GM18508 (cell line): ENCODE results near the gene SFMBT2.

Experiments
- ATAC-seq: cut with Tn5 transposase; IDR thresholded peaks from one replicate; pipeline ENCODE4 v1.9.1; 2021; ENCODE audit warnings: moderate number of reproducible peaks; ENCODE audit not compliant: insufficient read depth, unreplicated experiment

Gene SFMBT2

GRCh38 chr10:7117806-7118674, 292.8 kb downstream of the SFMBT2 start:
- no peak for ATAC-seq

- ATAC-seq: no peak
These were observed 293.5 kb downstream of the SFMBT2 start for GRCh38 chr10:7117177-7117799.

GRCh38 chr10:7111561-7111960, 299.3 kb downstream of the SFMBT2 start:
- ATAC-seq: no peak

GRCh38 chr10:7111089-7111488, 299.7 kb downstream of the SFMBT2 start:
- ATAC-seq: no peak
